SU-DHL-6 (cell line): Measurements from ENCODE around the gene UMAD1.

Experiments
- H2AFZ ChIP-seq: fragments of 200-600 bp; sonication (generic); 2 replicates; pipeline ENCODE4 v1.6.1; 2014; ENCODE audit warnings: low read depth, mild to moderate bottlenecking, moderate library complexity, mixed read lengths, antibody characterized with exemption, low read length; ENCODE audit not compliant: severe bottlenecking
- H3F3A ChIP-seq: fragments of 200-600 bp; shearing (Covaris generic); 2 replicates; pipeline ENCODE4 v1.6.0; 2016; ENCODE audit warnings: antibody characterized with exemption, mild to moderate bottlenecking; ENCODE audit not compliant: insufficient read depth
- H3K27ac ChIP-seq: fragments of 200-600 bp; sonication (generic); 2 replicates; pipeline ENCODE4 v1.5.1; 2016; ENCODE audit warnings: low read depth, mild to moderate bottlenecking, low read length, moderate library complexity, mixed read lengths
- H3K27me3 ChIP-seq: fragments of 200-600 bp; sonication (generic), shearing (Covaris generic); 2 replicates; pipeline ENCODE4 v1.6.0; 2014; ENCODE audit warnings: mild to moderate bottlenecking, low read length
- H3K36me3 ChIP-seq: fragments of 200-600 bp; sonication (generic); 2 replicates; pipeline ENCODE4 v1.6.1; 2014; ENCODE audit warnings: mild to moderate bottlenecking, low read length, mixed read lengths
- H3K4me2 ChIP-seq: fragments of 300-600, 200-600 bp; shearing (Covaris generic), sonication (generic); 2 replicates; pipeline ENCODE4 v1.6.0; 2014; ENCODE audit warnings: low read length, low read depth, mild to moderate bottlenecking; ENCODE audit not compliant: poor library complexity, severe bottlenecking
- H3K4me3 ChIP-seq: fragments of 200-600 bp; sonication (generic); 2 replicates; pipeline ENCODE4 v1.5.1; 2014; ENCODE audit warnings: antibody characterized with exemption, low read length, mild to moderate bottlenecking, mixed read lengths; ENCODE audit not compliant: insufficient read depth, poor library complexity, severe bottlenecking
- H3K79me2 ChIP-seq: fragments of 200-600 bp; sonication (generic); 2 replicates; pipeline ENCODE4 v1.6.1; 2014; ENCODE audit warnings: mild to moderate bottlenecking, low read length, moderate library complexity; ENCODE audit not compliant: insufficient read depth
- H3K9ac ChIP-seq: fragments of 200-600 bp; sonication (generic); 2 replicates; pipeline ENCODE4 v1.7.0; 2014; ENCODE audit warnings: mild to moderate bottlenecking, low read length
- H3K9me2 ChIP-seq: fragments of 200-600 bp; sonication (generic); replicated peaks from 2 replicates; pipeline ENCODE4 v1.6.1; 2014; ENCODE audit warnings: low read length; ENCODE audit not compliant: insufficient read depth
- H3K9me3 ChIP-seq: fragments of 200-600 bp; sonication (generic); 2 replicates; pipeline ENCODE4 v1.6.1; 2014; ENCODE audit warnings: low read length, mixed read lengths; ENCODE audit not compliant: insufficient read depth
- H4K20me1 ChIP-seq: fragments of 200-600 bp; sonication (generic); 2 replicates; pipeline ENCODE4 v1.6.1; 2014; ENCODE audit warnings: low read depth, mild to moderate bottlenecking, antibody characterized with exemption, low read length, moderate library complexity, mixed read lengths
- EZH2phosphoT487 ChIP-seq: fragments of 200-600 bp; sonication (generic), shearing (Covaris generic); conservative IDR thresholded peaks from 2 replicates; pipeline ENCODE4 v1.6.1; 2018; ENCODE audit warnings: mild to moderate bottlenecking, antibody characterized with exemption, low read length, moderate library complexity, mixed read lengths
- TF ChIP-seq, protein P1 (sequence below): fragments of 200-600 bp; sonication (generic); IDR thresholded peaks from one replicate; pipeline ENCODE4 v1.5.1; 2017; ENCODE audit warnings: antibody characterized with exemption, mild to moderate bottlenecking, low read length, moderate library complexity; ENCODE audit not compliant: insufficient read depth, poor library complexity, severe bottlenecking

The UMAD1 gene

DNA sequence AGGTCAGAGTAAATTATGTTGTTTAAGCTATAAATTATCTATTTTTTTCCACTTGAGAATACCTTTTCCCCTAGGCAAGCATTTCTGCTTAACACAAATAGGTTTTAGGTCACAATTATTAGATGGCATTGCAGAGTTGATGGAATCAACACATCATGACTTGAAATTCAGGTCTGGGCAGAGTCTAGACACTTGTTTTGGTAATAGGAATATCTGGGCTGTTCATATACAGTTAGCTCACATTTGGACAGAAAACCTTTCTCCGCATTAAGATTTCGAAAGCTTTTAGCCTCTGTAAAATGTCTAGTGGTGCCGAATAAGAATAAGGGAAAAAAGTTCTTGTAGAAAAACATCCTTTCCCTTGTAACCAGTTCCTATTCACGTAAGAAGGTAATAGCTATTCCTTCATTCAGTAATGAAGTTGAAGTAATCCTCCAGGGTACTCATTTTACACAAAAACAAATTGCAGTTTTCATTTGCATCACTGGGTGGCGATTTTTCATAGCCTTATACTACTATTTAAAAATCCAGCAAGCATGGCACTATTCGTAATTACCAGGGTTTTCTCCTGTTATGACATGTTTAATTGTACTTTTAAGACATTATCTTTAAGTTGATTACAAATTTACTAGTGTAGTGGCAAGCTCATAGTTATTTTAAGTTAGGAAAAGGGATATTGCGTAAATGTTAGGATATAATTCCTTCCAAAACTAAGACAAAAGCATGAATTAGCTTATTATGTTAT is 40.8 kb downstream of the UMAD1 start:
- no peaks in the 10 kb centered on the region for H3K27me3 ChIP-seq
- peaks cover 7% of the 10 kb centered on the region for H3K36me3 ChIP-seq
- H3K4me3 ChIP-seq, result no peak overlapping the region
- no peaks in the 10 kb centered on the region for H3K9me3 ChIP-seq
- H3K79me2 ChIP-seq, result peaks cover 4% of the 10 kb centered on the region; the same call in 1 of the 2 replicates
- no peak overlapping the region for H3K27ac ChIP-seq
- no peak overlapping the region for H3K4me2 ChIP-seq
- H4K20me1 ChIP-seq, result no peaks in the 10 kb centered on the region
- no peak overlapping the region for H2AFZ ChIP-seq
- TF ChIP-seq EZH2phosphoT487, result no peak
- TF ChIP-seq, protein P1, sequence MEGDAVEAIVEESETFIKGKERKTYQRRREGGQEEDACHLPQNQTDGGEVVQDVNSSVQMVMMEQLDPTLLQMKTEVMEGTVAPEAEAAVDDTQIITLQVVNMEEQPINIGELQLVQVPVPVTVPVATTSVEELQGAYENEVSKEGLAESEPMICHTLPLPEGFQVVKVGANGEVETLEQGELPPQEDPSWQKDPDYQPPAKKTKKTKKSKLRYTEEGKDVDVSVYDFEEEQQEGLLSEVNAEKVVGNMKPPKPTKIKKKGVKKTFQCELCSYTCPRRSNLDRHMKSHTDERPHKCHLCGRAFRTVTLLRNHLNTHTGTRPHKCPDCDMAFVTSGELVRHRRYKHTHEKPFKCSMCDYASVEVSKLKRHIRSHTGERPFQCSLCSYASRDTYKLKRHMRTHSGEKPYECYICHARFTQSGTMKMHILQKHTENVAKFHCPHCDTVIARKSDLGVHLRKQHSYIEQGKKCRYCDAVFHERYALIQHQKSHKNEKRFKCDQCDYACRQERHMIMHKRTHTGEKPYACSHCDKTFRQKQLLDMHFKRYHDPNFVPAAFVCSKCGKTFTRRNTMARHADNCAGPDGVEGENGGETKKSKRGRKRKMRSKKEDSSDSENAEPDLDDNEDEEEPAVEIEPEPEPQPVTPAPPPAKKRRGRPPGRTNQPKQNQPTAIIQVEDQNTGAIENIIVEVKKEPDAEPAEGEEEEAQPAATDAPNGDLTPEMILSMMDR, result peak; percentile 69
- no peaks in the 10 kb centered on the region for H3K9me2 ChIP-seq
- peaks cover 24% of the 10 kb centered on the region for H3F3A ChIP-seq
- H3K9ac ChIP-seq, result no peak overlapping the region

GRCh38 chr7:7681936-7682329 is 41.4 kb downstream of the UMAD1 start:
- Histone ChIP-seq H3K79me2 (peaks cover 8% of the 10 kb centered on the region; the same call in 1 of the 2 replicates), H3K27me3 (no peaks in the 10 kb centered on the region), H3K4me2 (no peak overlapping the region), H4K20me1 (peaks cover 5% of the 10 kb centered on the region; the same call in 1 of the 2 replicates), H3K36me3 (peaks cover 4% of the 10 kb centered on the region), H3F3A (peaks cover 18% of the 10 kb centered on the region), H3K4me3 (no peak overlapping the region), H3K27ac (no peak overlapping the region), H3K9me2 (no peaks in the 10 kb centered on the region), H2AFZ (no peak overlapping the region), H3K9ac (no peak overlapping the region), H3K9me3 (no peaks in the 10 kb centered on the region)
- TF ChIP-seq, protein P1, result no peak
- no peak for TF ChIP-seq EZH2phosphoT487

GRCh38 chr7:7682861-7683260 is 42.3 kb downstream of the UMAD1 start:
- no peak overlapping the region for H3K9ac ChIP-seq
- no peaks in the 10 kb centered on the region for H3K9me2 ChIP-seq
- peaks cover 3% of the 10 kb centered on the region for H3K36me3 ChIP-seq
- TF ChIP-seq, protein P1, result no peak
- no peak for TF ChIP-seq EZH2phosphoT487
- H3K4me3 ChIP-seq, result no peak overlapping the region
- H3K79me2 ChIP-seq, result peaks cover 11% of the 10 kb centered on the region; the same call in 1 of the 2 replicates
- H4K20me1 ChIP-seq, result peaks cover 7% of the 10 kb centered on the region; the same call in 1 of the 2 replicates
- no peak overlapping the region for H2AFZ ChIP-seq
- no peaks in the 10 kb centered on the region for H3K27me3 ChIP-seq
- H3K27ac ChIP-seq, result no peak overlapping the region
- H3K9me3 ChIP-seq, result no peaks in the 10 kb centered on the region
- H3K4me2 ChIP-seq, result no peak overlapping the region
- peaks cover 17% of the 10 kb centered on the region for H3F3A ChIP-seq
